GM21423 (cell line): ENCODE measurements around the gene PDE3A.
"Not testable (repeated sequence)": the region's sequence is repeated elsewhere in the genome, so short reads cannot be mapped to it uniquely, and the experiment has no call there.

ENCODE experiments used
- ATAC-seq: cut with Tn5 transposase; IDR thresholded peaks from one replicate; pipeline ENCODE4 v1.9.1; 2021; ENCODE audit warnings: mild to moderate bottlenecking, moderate library complexity; ENCODE audit not compliant: unreplicated experiment

Gene PDE3A

DNA sequence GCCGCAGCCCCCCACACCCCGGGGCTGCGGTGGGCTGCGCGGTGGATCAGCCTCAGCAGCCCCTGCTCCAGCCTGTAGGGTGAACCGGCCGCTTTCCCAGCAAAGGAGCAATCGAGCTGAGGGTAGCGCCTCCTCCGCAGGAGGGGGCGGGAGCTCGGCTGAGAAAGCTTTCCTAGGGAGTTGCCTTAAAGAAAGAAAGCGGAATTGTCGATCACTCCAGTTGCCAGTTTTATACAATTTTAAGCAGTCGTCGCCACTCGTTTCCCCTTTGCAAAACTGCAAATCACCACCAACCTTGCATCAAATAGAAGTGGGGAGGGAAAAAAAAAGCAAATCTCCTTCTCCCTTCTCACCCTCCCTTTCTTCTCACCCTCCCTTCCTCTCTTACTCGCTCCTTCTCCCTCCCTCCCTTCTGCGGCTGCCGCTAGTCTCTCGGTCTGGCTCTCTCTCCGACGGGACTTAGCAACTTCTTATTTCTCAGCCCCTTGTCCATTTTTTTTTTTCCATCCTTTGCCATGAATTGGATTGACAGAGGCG lies at the start of gene PDE3A:
Gene PDE3A (plus strand): TSS at position 424 of the 537 bp plus-strand sequence. CDS start 748 bp downstream, outside the sequence.
- ATAC-seq: no peak

DNA sequence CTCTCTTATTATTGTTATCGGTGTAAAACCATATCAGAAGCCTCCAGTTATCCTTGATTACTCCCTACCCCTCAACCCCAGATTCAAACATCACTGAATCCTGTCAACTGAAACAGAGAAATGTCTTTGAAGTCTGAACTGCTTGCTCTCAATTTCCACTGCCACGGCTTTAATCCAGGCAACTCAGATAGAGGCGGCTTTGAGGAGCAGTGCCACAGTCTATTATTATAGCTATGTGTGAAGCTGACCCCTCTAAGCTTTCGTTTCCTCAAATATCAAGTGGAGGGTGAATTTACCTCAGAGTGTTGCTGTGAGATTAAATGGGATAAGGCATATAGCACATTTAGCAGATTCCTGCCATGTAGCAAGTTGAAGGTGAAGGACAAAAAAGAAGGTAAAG lies 49.0 kb upstream of the PDE3A start:
- ATAC-seq: no peak

DNA sequence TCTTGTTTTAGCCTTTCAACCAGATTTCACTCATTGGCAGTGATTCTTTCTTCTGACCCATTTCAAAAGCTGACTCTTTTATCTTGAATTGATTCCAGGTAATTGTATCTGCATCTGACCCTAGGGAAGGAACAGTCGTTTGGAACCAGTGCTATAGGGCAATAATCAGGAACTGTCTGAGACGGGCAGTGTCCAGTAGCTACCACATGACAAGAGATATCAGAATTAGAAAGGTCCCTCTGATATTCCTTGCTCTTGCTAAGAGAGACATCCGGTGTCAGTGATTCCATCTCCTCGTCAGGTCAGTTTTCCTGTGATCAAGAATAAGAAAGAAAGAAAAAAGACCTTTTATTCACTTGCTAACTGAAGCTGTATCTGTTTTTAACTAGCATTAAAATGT lies 47.8 kb upstream of the PDE3A start:
- ATAC-seq: no peak

DNA sequence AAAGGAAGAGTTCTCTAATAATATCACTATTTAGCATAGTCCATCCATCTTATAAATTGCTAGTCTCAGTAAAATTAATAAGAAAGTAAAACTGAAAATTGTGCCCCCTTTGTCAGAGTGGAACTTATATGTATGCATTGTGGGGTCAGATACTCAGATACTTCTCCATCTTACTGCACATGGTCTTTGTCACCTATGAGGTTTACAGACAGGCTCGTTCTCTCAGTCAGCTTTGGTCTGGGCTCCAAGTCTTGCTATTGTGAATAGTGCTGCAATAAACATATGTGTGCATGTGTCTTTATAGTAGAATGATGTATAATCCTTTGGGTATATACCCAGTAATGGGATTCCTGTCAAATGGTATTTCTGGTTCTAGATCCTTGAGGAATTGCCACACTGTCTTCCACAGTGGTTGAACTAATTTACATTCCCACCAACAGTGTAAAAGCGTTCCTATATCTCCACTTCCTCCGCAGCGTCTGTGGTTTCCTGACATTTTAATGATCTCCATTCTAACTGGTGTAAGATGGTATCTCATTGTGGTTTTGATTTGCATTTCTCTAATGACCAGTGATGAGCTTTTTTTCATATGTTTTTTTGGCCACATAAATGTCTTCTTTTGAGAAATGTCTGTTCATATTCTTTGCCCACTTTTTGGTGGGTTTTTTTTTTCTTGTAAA lies 37.4 kb upstream of the PDE3A start:
- not testable (repeated sequence) for ATAC-seq

DNA sequence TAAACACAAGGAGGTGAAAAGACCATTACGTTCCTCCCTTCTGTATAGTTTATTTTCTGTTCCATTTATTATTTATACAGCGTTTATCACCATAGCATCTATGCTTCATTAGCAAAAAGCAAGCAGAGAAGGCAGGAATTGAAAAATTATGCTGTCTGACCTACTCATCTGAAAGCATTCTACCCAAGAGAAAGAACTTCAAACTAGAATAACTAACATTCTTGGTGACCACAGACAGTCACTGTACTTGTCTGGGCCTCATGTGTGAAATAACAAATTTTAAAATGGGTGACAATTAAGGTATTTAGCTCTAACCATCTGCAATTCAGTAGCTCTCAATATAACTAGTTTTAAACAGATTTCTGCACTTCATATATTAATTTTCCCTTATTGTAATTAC lies 29.3 kb upstream of the PDE3A start:
- no peak for ATAC-seq

DNA sequence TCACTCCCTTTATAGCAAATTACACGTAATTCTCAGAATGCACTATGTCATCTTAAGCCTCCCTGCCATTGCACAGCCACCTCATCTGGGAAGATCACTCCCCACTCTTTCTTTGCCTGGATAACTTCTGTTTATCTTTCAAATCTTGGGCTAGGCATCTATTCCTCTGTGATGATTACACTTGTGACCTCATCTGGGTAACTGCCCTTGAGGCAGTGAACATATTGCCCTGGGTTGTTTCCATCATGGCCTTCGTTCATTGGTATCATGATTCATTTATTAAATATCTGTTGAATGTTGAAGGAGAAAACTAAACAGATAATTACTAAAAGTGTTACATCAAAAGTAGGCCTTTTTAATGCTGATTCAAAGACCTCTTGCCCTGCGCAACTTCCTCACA lies 26.2 kb upstream of the PDE3A start:
- no peak for ATAC-seq

DNA sequence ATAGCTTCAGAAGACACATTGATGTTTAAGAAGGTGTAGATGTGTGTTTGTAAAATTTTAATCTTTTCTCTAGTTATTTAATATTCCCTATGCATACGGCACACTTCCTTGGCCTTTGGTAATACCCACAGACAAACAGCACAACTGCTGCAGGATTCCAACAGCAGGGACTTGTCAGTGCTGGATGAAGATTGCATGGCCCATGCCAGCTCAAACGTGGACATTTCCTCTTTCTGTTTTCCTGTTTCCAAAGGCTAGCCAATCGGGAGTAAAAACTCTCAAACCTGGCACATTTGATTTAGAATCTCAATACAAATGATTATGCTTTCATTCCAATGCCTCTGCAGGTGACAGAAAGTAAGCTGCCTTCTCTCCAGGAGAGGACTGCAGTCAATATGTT lies 22.5 kb upstream of the PDE3A start:
- ATAC-seq: no peak

DNA sequence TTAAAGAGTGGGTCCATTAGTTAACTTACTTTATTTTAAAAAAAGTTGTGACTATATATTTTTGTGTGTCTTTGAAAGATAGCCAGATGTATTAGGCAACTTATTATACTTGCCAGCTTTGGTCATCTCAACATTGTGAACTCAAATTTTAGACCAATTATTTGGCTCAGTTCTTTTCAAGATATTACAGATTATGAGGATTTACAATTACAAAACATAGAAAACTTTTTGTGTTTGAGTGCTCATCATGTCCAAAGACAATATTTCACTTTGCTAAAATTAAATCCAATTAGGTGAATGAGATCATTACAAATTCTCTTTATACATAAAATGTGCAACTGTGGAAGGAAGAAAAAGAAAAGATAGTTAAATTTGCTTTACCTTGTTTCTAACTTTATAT lies 18.3 kb upstream of the PDE3A start:
- ATAC-seq: no peak

DNA sequence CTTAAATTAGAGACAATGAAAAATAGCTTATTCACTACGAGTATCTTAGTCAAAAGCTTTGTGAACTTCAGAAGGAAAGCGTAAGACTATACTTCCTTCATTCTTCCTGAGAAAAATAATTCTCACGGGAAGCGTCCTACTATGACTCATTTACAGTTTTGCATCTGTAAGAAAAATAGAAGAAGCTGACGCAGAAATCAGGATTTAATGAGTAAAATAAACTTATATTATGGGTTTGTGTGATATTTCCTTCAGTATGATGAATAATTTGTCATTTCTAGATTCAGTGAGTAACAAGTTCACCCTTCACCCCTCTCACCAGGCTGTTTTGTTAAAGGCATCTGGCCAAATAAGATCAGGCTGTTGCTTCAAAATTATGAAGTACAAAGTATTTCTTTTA lies 17.8 kb upstream of the PDE3A start:
- ATAC-seq: no peak

DNA sequence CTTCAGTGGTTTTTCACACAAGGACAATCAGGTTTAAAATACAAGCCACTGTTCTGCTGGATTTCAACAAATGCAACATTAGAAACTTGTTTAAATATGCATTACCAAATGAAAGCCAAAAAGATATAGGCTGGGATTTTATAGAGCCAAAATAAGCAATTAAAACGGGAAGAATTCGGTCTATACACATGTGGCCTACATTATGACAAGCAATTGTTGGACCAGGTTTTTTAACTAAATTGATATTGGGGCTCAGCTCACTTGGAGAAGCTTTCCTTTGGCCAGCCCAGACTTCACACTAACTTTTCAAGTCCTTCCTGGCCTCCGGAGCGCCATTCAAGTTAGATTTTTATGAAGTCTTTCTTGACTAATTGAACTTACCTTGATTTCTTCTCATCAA lies 16.9 kb upstream of the PDE3A start:
- no peak for ATAC-seq

DNA sequence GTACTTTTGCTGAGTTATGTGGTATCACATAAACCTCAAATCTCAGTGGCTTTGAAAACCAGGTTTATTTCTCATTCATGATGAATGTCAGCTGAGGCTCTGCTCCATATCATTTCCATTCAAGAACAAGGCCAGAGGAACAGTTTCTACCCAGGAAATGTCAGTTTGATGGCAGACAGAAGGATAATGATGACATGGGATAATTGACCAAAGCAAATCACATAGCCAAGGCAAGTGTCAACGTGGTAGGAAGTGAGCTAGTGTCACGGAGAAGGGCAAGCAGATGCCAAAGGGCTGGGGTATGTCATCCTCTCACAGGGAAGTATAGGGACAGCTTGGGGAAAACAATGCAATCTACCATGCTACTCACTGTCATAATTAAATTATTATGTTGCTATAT lies 12.3 kb upstream of the PDE3A start:
- ATAC-seq: no peak

DNA sequence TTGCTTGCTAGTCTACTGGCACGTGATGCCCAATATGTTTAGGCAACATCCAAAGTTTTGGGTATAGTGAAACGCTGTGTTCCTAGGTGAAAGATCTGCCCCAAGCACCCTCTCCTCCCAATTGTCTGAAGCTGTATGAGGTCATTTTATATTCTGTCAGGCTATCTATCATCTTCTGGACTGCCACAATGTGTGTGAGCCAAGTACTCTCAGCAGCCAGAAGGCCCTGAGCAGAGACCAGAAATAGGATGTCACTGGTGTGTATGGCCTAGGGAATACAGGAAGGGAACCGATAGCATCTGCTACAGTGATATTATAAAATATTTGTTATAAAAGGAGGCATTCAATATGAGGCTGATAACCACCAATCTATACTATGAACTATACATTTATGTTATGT lies 7.9 kb upstream of the PDE3A start:
- ATAC-seq: no peak

DNA sequence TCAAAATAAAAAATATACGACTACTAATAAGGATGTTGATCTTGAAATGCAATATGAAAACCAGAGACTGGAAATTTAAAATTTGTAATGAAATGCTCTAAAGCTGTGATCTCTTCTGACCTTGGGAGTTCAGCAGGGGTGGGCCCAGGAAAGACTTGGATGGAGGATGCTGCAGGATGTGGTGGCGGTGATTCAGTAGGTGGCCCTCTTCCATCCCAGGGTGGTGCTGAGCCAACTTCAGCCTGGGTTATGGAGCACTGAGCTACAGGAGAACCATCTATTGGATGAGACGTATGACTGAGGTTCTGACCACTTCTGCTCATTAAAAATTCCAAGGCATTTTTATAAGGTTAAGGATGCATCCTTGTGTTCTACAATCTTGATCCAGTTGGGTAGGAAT lies 6.9 kb upstream of the PDE3A start:
- no peak for ATAC-seq

DNA sequence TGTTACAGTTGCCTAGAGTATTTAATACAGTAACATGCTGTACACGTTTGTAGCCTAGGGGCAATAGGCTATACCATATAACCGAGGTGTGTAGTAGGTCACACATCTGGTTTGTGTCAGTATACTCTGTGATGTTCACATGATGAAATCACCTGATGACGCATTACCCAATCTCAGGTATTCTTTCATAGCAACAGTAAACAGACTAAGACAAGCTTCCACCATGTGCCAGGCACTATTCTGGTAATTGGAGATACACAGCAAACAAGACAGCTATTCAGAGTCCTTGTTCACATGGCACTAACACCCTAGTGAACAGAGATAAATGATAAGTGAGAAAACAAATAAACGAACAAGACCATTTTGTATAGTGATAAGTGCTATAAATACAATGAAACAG lies 3.8 kb upstream of the PDE3A start:
- ATAC-seq: no peak

DNA sequence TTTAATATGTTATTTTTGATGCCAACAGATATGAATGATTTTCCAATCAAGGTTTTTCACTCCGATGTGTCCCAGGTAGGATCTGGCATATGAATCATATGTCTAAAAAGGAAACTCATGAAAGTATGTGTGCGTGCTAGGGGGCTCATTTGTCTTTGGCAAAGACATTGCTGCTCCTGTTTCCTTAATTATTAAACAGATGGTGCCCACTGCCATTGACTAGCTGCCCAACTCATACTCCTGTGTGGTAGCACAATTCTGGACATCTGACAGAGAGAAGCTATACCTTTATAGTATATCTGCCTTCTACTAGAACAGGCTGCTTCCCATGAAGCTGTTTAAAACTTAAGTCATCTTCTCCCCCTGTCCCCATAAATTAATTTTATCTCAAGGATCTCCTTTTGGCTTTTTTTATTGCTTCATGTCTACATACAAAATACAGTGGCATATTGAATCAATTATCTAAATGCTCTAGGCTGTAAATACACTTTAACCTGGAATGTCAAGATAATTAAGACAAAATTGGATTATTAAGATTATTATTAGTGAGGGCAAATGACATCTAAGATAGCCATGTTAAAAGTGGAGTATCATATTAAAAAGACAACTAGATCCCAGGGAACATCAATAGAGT lies 1.4 kb upstream of the PDE3A start:
- no peak for ATAC-seq

DNA sequence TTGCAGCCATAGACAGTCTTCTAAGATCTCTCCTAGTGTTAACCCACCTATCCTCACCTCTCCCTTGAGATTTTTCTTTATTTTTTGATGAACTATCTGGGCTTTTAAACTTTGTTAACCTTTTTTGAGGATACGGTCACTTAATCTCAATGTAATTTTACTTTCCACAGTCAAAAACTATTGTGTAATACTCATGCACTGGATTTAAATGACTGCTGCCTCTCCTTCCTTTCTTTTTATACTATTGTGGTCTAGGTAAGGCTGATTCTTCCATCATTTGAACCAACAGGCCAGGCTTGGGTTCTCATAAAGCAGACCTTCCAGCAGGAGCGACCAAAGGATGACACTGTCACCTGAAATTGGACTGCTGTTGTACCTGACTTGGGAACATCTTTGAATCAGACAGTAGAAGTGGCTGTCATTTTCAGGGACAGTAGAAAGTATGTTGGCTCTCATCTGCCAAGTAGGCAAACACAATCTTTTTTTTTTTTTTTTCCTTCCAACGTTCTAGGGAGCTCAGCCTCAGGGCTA lies 689 bp upstream of the PDE3A start:
- no peak for ATAC-seq

DNA sequence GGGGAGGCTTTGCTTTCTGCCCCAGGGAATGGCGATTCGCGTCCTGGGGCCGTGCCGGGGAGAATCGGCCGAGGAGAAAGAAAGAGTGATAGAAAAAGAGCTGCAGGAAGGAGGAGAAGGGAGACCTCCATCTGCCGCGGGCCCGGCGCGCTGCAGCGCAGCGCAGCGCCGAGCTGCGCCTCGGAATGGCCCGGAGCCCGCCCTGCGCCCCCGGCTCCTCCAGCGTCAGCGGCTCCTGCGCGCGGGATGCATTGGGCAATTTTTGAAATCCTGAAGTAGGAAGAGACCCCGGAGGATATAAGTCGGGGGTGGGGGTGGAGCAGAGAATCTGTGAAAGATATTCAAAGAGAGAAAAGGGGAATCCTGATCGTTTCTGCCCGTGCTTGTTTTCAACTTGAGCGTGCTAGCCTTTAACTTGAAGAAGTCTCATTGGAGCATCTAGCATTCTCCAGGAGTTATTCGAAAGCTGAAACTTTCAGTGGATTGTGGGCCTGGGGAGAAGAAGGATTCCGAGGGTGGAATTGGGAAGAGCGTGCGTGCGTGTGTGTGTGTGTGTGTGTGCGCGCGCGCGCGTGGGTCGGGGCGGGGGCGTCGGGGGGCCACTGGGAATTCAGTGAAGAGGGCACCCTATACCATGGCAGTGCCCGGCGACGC lies 441 bp downstream of the PDE3A start:
- no peak for ATAC-seq

DNA sequence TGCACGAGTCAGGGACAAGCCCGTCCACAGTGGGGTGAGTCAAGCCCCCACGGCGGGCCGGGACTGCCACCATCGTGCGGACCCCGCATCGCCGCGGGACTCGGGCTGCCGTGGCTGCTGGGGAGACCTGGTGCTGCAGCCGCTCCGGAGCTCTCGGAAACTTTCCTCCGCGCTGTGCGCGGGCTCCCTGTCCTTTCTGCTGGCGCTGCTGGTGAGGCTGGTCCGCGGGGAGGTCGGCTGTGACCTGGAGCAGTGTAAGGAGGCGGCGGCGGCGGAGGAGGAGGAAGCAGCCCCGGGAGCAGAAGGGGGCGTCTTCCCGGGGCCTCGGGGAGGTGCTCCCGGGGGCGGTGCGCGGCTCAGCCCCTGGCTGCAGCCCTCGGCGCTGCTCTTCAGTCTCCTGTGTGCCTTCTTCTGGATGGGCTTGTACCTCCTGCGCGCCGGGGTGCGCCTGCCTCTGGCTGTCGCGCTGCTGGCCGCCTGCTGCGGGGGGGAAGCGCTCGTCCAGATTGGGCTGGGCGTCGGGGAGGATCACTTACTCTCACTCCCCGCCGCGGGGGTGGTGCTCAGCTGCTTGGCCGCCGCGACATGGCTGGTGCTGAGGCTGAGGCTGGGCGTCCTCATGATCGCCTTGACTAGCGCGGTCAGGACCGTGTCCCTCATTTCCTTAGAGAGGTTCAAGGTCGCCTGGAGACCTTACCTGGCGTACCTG lies 1.1 kb downstream of the PDE3A start:
- ATAC-seq: no peak

DNA sequence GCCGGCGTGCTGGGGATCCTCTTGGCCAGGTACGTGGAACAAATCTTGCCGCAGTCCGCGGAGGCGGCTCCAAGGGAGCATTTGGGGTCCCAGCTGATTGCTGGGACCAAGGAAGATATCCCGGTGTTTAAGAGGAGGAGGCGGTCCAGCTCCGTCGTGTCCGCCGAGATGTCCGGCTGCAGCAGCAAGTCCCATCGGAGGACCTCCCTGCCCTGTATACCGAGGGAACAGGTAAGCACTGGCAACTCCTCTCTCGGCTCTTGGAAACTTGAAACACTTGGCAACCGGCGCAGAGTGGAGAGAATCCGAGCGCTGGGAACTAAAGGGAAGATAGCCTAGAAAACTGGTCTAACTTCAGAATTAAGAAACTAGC lies 1.7 kb downstream of the PDE3A start:
- ATAC-seq: no peak

DNA sequence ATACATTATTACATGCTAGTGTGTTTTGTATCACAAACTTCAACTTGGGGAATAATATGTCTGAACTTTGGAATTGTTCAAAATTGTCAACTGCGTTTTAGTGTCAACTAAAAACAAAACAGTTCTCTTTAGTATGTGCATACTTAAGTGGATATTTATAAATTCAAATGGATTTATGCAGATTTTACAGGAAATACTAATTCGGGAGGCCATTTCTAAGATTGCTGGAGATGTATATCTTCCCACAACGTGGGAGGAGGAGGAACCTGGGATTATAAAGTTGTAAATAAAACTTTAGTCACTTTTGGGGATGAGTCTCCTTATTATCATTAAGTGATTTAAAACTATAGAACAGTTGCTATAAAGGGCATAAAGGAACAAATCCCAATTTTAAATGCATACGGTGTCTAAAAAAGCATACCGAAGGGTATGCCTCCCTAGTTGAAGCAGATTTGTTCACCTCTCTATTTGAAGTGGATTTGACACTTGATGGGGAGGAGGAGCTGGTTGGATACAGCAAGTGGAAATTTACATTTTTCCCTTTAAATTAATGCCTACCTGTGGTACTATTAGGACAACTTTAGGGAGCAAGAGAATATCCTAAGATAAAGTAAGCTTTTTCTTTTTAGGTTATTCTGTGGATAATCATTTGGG lies 2.7 kb downstream of the PDE3A start:
- ATAC-seq: no peak
